Ishikawa (cell line): ENCODE results near the gene AP5Z1.

Experiments
- CEBPB ChIP-seq: IDR thresholded peaks from 2 replicates; pipeline ENCODE4 v1.6.1; 2012
- CREB1 ChIP-seq: IDR thresholded peaks from 2 replicates; pipeline ENCODE4 v1.6.1; 2012; ENCODE audit warnings: low read depth
- EGR1 ChIP-seq: IDR thresholded peaks from 2 replicates; pipeline ENCODE4 v1.6.1; 2012
- EP300 ChIP-seq: IDR thresholded peaks from 2 replicates; pipeline ENCODE4 v1.6.1; 2012; ENCODE audit warnings: borderline replicate concordance
- FOXM1 ChIP-seq: IDR thresholded peaks from 2 replicates; pipeline ENCODE4 v1.6.1; 2012; ENCODE audit warnings: low read depth, borderline replicate concordance
- NFIC ChIP-seq: IDR thresholded peaks from 2 replicates; pipeline ENCODE4 v1.6.1; 2012
- RAD21 ChIP-seq: IDR thresholded peaks from 2 replicates; pipeline ENCODE4 v1.6.1; 2012; ENCODE audit warnings: low read depth
- TAF1 ChIP-seq: IDR thresholded peaks from 2 replicates; pipeline ENCODE4 v1.6.1; 2012; ENCODE audit warnings: low read depth, mild to moderate bottlenecking
- TCF12 ChIP-seq: IDR thresholded peaks from 2 replicates; pipeline ENCODE4 v1.6.1; 2012; ENCODE audit warnings: low read depth
- TEAD4 ChIP-seq: IDR thresholded peaks from 2 replicates; pipeline ENCODE4 v1.6.1; 2012
- YY1 ChIP-seq: IDR thresholded peaks from 2 replicates; pipeline ENCODE4 v1.6.1; 2012; ENCODE audit warnings: low read depth
- ZBTB7A ChIP-seq: IDR thresholded peaks from 2 replicates; pipeline ENCODE4 v1.6.1; 2012; ENCODE audit warnings: low read depth
- TF ChIP-seq, protein P1 (sequence below): IDR thresholded peaks from 2 replicates; pipeline ENCODE4 v1.6.1; 2012
- TF ChIP-seq, protein P2 (sequence below): IDR thresholded peaks from 2 replicates; pipeline ENCODE4 v1.6.1; 2012
- TF ChIP-seq, protein P3 (sequence below): IDR thresholded peaks from 2 replicates; pipeline ENCODE4 v1.6.1; 2012; ENCODE audit warnings: low read depth, mild to moderate bottlenecking

The AP5Z1 gene

DNA sequence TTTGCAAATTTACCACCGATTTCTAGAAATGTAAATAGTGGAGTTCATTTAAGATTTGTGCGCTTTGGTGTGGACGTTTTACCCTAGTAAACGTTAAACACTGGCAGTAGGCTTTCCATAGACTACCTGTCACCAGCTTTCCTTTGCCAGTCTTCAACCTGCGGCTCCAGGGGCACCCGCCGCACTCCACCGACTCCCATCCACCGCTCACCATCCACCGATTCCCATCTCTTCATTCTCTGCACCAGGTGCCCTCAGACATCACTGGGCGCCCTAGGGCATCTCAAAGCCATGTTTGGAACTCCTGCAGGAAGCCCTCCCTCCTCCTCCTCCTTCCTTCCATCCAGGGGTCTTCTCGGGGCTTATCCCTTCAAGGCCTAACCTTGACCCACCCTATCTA is 1.4 kb upstream of the AP5Z1 start:
- no peak for TF ChIP-seq CEBPB
- TF ChIP-seq CREB1, result no peak
- TF ChIP-seq, protein P1, sequence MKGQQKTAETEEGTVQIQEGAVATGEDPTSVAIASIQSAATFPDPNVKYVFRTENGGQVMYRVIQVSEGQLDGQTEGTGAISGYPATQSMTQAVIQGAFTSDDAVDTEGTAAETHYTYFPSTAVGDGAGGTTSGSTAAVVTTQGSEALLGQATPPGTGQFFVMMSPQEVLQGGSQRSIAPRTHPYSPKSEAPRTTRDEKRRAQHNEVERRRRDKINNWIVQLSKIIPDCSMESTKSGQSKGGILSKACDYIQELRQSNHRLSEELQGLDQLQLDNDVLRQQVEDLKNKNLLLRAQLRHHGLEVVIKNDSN, result no peak

DNA sequence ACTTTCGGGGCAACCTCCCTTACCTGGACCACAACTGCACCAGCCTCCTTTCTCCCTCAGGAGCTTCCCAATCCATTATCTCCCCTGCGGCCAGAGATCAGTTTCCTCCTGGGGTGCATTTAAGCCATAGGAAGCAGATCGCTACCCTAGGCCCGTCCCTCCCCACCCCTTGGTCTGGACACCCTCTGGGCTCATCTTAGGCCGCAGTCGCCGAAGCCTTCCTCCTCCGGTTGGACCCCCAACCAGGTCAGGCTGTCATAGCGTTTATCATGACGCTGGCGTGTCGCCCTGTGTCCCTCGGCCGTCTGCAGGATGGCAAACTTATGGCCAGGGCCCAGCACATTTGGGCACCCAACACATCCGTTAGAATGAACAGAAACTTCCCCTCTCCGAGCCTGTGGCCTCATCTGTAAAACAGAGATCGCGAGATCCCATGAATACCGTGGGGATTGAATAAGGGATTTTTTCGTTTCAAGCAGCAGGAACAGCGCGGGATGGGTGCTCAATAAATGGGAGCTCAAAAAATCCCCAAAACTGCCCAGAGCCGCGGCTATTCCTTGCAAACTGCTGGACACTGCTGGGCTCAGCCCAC is 669 bp upstream of the AP5Z1 start:
- TF ChIP-seq CEBPB (no peak), RAD21 (no peak), YY1 (no peak), NFIC (no peak), ZBTB7A (no peak), TCF12 (no peak), EP300 (no peak), TAF1 (no peak), FOXM1 (no peak)
- TF ChIP-seq, protein P2, sequence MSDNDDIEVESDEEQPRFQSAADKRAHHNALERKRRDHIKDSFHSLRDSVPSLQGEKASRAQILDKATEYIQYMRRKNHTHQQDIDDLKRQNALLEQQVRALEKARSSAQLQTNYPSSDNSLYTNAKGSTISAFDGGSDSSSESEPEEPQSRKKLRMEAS, result no peak
- TF ChIP-seq, protein P1, result no peak

DNA sequence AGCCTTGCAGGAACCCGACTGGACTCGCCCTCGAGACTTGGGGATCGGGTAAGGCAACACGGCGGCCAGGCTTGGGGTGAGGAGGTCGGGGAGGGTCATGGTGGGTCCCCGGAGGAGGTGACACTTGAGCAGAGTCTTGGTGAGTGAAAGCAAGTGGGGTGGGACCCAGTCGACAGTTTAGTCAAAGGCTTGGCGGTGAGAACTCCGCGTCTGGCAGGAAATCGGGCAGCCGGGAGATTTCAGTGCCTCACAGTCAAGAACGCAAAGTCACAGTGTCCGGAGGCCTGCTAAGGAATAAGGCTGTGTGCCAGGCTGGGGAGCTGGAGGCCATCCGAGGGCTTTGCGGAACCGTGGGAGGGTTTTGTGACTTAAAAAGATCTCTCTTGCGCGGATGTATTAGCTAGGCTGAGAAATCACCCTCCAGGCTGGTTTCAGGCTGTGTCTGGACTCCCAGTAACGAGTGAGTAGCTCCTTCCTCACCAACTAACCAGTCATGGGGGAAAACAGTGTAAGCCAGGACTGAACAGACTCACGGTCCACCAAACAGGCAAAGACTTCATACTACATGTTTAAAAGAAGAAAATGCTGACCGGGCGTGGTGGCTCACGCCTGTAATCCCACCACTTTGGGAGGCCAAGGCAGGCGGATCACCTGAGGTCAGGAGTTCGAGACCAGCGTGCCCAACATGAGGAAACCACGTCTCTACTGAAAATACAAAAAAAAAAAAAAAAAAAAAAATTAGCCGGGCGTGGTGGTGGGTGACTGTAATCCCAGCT is 613 bp downstream of the AP5Z1 start:
- TF ChIP-seq ZBTB7A, result no peak
- no peak for TF ChIP-seq CREB1
- TF ChIP-seq, protein P3, sequence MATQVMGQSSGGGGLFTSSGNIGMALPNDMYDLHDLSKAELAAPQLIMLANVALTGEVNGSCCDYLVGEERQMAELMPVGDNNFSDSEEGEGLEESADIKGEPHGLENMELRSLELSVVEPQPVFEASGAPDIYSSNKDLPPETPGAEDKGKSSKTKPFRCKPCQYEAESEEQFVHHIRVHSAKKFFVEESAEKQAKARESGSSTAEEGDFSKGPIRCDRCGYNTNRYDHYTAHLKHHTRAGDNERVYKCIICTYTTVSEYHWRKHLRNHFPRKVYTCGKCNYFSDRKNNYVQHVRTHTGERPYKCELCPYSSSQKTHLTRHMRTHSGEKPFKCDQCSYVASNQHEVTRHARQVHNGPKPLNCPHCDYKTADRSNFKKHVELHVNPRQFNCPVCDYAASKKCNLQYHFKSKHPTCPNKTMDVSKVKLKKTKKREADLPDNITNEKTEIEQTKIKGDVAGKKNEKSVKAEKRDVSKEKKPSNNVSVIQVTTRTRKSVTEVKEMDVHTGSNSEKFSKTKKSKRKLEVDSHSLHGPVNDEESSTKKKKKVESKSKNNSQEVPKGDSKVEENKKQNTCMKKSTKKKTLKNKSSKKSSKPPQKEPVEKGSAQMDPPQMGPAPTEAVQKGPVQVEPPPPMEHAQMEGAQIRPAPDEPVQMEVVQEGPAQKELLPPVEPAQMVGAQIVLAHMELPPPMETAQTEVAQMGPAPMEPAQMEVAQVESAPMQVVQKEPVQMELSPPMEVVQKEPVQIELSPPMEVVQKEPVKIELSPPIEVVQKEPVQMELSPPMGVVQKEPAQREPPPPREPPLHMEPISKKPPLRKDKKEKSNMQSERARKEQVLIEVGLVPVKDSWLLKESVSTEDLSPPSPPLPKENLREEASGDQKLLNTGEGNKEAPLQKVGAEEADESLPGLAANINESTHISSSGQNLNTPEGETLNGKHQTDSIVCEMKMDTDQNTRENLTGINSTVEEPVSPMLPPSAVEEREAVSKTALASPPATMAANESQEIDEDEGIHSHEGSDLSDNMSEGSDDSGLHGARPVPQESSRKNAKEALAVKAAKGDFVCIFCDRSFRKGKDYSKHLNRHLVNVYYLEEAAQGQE, result no peak
- no peak for TF ChIP-seq FOXM1
- TF ChIP-seq TEAD4, result no peak
- TF ChIP-seq EGR1, result no peak
- no peak for TF ChIP-seq NFIC
- TF ChIP-seq YY1, result no peak

DNA sequence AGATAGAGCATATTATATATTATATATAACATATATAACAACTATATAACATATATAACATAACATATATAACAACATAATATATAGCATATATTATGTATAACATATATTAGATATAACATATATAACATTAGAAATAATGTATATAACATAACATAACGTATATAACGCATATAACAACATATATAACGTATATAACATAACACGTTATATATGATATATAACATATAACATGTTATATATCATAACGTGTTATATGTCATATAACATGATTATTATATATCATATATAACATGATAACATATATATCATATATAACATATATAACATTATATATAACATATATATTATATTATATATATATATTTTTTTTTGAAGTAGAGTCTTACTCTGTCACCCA is 3.7 kb downstream of the AP5Z1 start:
- TF ChIP-seq, protein P1, result no peak
- TF ChIP-seq CEBPB, result no peak
- no peak for TF ChIP-seq TAF1
- no peak for TF ChIP-seq FOXM1
- no peak for TF ChIP-seq RAD21
- no peak for TF ChIP-seq TEAD4
- TF ChIP-seq EGR1, result no peak
- TF ChIP-seq NFIC, result no peak
- TF ChIP-seq CREB1, result no peak
- TF ChIP-seq, protein P2, result no peak
- TF ChIP-seq TCF12, result no peak
- no peak for TF ChIP-seq YY1
- no peak for TF ChIP-seq ZBTB7A
- TF ChIP-seq EP300, result no peak
- TF ChIP-seq, protein P3, result no peak

DNA sequence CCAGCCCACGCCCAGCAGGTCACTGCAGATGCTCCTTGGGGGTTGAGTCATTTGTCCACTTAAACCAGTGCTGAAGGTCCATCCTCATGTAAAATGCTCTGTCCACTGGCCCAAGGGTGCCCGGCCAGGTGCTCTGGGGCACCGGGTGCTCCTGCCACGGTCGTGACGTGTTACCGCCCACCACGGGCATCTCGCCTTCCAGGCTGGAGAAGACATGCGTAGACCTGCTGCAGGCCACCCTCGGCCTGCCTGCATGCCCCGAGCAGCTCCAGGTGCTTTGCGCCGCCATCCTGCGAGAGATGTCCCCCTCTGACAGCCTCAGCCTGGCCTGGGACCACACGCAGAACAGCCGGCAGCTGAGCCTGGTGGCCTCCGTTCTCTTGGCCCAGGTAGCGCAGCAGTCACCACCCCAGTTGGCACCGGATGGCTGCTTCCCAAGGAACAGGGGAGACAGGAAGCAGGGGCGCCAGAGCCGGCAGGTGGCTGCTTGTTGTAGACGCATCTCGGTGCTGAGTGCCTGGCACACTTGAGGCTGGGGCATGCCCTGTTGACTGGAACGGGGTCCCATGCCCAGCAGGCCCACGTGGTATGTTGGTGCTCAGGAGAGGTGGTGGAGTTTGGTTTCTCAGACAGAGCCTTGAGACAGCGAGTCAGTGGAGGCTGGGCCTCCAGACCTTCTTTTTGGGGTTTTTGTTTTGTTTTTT is 6.1 kb downstream of the AP5Z1 start:
- TF ChIP-seq, protein P1, result no peak
- no peak for TF ChIP-seq FOXM1
- no peak for TF ChIP-seq TCF12
- no peak for TF ChIP-seq CREB1
- TF ChIP-seq, protein P2, result no peak
- TF ChIP-seq, protein P3, result no peak
- no peak for TF ChIP-seq YY1
- TF ChIP-seq EGR1, result no peak
- no peak for TF ChIP-seq RAD21
- TF ChIP-seq TEAD4, result no peak
- no peak for TF ChIP-seq TAF1
- no peak for TF ChIP-seq EP300
- TF ChIP-seq ZBTB7A, result no peak
- TF ChIP-seq CEBPB, result no peak
- TF ChIP-seq NFIC, result no peak
